Peyer's patch (tissue), 4 donors: ENCODE results near the gene LMO2.

ENCODE experiments used
- POLR2A ChIP-seq, 2 donors: fragments of 450-650 bp; IDR thresholded peaks; one replicate each; pipeline ENCODE4 v1.5.1; 2017; ENCODE audit warnings: antibody characterized with exemption in 2 of 2, mild to moderate bottlenecking in 2 of 2, moderate library complexity in 2 of 2
- TF ChIP-seq, protein P1 (sequence below), 6 experiments: fragments of 450-650 bp in 4 of 6; fragments of 200-600 bp in 2 of 6; sonication (generic) in 1 of 6; IDR thresholded peaks; one replicate each; pipeline ENCODE4 v1.5.1; 2017 to 2019; ENCODE audit warnings: antibody characterized with exemption in 6 of 6, mild to moderate bottlenecking in 3 of 6, moderate library complexity in 1 of 6

DNA sequence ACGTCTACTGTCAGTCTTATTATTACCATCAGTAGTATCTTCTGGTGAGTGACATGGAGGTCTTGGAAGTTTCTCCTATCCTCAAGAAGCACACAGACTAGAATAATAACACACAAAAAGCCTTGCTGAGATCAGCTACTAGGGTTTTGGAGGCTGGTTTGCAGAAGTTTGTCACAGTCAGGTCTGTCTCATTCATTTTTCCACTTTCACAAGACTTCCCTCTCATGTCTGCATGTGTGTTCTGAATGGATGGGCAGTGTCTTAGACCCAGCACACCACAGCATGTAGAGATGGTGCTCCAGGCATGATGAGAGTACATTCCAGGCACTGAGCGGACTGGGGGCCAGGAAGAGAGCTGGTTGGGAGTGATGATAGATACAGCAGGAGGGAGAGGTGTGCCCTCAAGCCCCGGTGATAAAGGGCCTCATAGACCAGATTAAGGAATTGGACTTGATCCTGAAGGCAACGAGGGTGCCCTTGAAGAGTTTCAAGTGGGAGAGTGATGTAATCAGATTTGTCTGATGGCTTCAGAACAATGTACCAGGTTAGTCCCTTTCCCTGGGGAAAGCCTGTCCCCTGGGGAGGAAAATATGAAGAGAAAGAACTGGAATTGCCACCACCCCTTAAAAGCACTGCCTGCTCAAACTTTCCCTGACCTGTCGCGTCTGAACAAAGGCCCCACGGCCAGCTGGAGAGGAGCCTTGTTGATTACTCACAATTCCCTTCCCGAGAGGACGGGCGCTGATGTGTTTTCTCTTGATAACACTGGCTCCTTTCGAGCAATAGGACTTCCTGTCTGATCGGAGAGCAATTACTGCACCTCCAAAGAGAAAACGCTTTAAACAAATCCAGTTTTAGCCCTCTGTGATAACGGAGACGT is 45.1 kb upstream of the LMO2 start:
- TF ChIP-seq, protein P1, sequence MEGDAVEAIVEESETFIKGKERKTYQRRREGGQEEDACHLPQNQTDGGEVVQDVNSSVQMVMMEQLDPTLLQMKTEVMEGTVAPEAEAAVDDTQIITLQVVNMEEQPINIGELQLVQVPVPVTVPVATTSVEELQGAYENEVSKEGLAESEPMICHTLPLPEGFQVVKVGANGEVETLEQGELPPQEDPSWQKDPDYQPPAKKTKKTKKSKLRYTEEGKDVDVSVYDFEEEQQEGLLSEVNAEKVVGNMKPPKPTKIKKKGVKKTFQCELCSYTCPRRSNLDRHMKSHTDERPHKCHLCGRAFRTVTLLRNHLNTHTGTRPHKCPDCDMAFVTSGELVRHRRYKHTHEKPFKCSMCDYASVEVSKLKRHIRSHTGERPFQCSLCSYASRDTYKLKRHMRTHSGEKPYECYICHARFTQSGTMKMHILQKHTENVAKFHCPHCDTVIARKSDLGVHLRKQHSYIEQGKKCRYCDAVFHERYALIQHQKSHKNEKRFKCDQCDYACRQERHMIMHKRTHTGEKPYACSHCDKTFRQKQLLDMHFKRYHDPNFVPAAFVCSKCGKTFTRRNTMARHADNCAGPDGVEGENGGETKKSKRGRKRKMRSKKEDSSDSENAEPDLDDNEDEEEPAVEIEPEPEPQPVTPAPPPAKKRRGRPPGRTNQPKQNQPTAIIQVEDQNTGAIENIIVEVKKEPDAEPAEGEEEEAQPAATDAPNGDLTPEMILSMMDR (IDR thresholded peaks at IDR 0.05), result no peak
- no peak for TF ChIP-seq POLR2A (IDR thresholded peaks at IDR 0.05)
